Hematopoietic multipotent progenitor cell treated with erythropoietin and hydrocortisone succinate and interleukin-3 and kit ligand, for 4 days (in vitro differentiated cells): Measurements from ENCODE around the gene NECAB2.

Source experiments
- DNase-seq: peaks from one replicate; pipeline ENCODE4 v3.0.0-alpha.2; 2015

The NECAB2 gene

GRCh38 chr16:83952940-83953795 is 14.9 kb upstream of the NECAB2 start, which contains the start of gene OSGIN1:
TSS of gene OSGIN1 (plus strand) at chr16:83953240. CDS start at chr16:83957672, 4,432 bp downstream.
- peak; percentile 96 for DNase-seq

GRCh38 chr16:83953796-83954576 is 14.1 kb upstream of the NECAB2 start:
- peak; percentile 72 for DNase-seq

- peak; percentile 36 for DNase-seq
Observed at GRCh38 chr16:83954577-83955016, 13.4 kb upstream of the NECAB2 start.

- DNase-seq = no peak
Observed at GRCh38 chr16:83955218-83956130, 12.6 kb upstream of the NECAB2 start.

- peak; percentile 87 for DNase-seq
Observed at GRCh38 chr16:83956336-83957289, 11.4 kb upstream of the NECAB2 start.

GRCh38 chr16:83957296-83957855 is 10.7 kb upstream of the NECAB2 start:
- no peak for DNase-seq

- DNase-seq = no peak
Observed at GRCh38 chr16:83958137-83958845, 9.8 kb upstream of the NECAB2 start.

- no peak for DNase-seq
Observed at GRCh38 chr16:83958846-83959565, 9.0 kb upstream of the NECAB2 start.

GRCh38 chr16:83959656-83960434 is 8.2 kb upstream of the NECAB2 start:
- no peak for DNase-seq

- no peak for DNase-seq
Observed at GRCh38 chr16:83960521-83961249, 7.4 kb upstream of the NECAB2 start.

- no peak for DNase-seq
Observed at GRCh38 chr16:83961591-83961990, 6.5 kb upstream of the NECAB2 start.

- no peak for DNase-seq
Observed at GRCh38 chr16:83963277-83964119, 4.5 kb upstream of the NECAB2 start.

- no peak for DNase-seq
Observed at GRCh38 chr16:83964684-83965443, 3.2 kb upstream of the NECAB2 start.

- DNase-seq = no peak
Observed at GRCh38 chr16:83965444-83966152, 2.4 kb upstream of the NECAB2 start.

GRCh38 chr16:83966153-83966696 is 1.8 kb upstream of the NECAB2 start:
- no peak for DNase-seq
